Adrenal gland (tissue), 5 donors: ENCODE data around the gene CXXC5.

Experiments used
- POLR2A ChIP-seq, 2 donors: fragments of 450-650 bp; IDR thresholded peaks; one replicate each; pipeline ENCODE4 v1.6.1; 2017; ENCODE audit warnings: antibody characterized with exemption in 2 of 2, mild to moderate bottlenecking in 2 of 2, moderate library complexity in 1 of 2
- TF ChIP-seq, protein P1 (sequence below), 6 experiments: fragments of 450-650 bp in 4 of 6; fragments of 200-600 bp in 2 of 6; sonication (generic) in 1 of 6; IDR thresholded peaks; 1 replicate in 5 of 6; 2 replicates in 1 of 6; pipeline versions ENCODE4 v1.5.1 to v1.8.0; 2016 to 2021; ENCODE audit warnings: antibody characterized with exemption in 6 of 6, mild to moderate bottlenecking in 2 of 6, moderate library complexity in 1 of 6
- donor health status: DM: no; HTN: no; CAD: no.

DNA sequence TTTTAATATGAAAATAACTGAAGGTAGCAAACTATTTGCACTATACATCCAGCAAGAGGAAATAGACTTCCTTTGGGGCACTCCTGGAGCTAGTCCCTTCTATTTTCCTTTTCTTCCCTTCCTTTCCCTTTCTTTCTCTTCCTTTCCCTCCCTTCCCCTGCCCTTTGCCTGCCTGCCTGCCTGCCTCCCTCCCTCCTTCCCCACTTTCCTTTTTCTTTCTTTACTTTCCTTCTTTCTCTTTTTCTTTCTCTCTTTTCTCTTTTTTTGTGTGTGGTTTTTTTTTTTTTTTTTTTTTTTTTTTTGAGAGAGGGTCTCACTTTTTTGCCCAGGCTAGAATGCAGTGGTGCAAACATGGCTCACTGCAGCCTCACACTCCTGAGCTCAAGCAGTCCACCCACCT is 17.3 kb upstream of the CXXC5 start:
- TF ChIP-seq, protein P1, sequence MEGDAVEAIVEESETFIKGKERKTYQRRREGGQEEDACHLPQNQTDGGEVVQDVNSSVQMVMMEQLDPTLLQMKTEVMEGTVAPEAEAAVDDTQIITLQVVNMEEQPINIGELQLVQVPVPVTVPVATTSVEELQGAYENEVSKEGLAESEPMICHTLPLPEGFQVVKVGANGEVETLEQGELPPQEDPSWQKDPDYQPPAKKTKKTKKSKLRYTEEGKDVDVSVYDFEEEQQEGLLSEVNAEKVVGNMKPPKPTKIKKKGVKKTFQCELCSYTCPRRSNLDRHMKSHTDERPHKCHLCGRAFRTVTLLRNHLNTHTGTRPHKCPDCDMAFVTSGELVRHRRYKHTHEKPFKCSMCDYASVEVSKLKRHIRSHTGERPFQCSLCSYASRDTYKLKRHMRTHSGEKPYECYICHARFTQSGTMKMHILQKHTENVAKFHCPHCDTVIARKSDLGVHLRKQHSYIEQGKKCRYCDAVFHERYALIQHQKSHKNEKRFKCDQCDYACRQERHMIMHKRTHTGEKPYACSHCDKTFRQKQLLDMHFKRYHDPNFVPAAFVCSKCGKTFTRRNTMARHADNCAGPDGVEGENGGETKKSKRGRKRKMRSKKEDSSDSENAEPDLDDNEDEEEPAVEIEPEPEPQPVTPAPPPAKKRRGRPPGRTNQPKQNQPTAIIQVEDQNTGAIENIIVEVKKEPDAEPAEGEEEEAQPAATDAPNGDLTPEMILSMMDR (IDR thresholded peaks at IDR 0.05): no peak
- TF ChIP-seq POLR2A (IDR thresholded peaks at IDR 0.05): no peak
